ENCODE results near the gene GNGT2.
A peak's percentile ranks its signal among the peaks of the same experiment; 100 is the strongest.
"Not testable (repeated sequence)": the region's sequence is repeated elsewhere in the genome, so short reads cannot be mapped to it uniquely, and the experiment has no call there.

Gene GNGT2

GRCh38 chr17:49180303-49180702 is 30.1 kb downstream of the GNGT2 start:
- DNase-seq (ENCODE audit: low read depth in 2 of 2, low spot score in 1 of 2): peak; percentile 33 to 53

- DNase-seq (ENCODE audit: low read depth in 2 of 2, low spot score in 1 of 2): not testable (repeated sequence)
Observed at GRCh38 chr17:49175978-49176377, 34.4 kb downstream of the GNGT2 start.

GRCh38 chr17:49170711-49171110 is 39.7 kb downstream of the GNGT2 start:
- not testable (repeated sequence) for DNase-seq (ENCODE audit: low read depth in 2 of 2, low spot score in 1 of 2)

GRCh38 chr17:49170216-49170615 is 40.2 kb downstream of the GNGT2 start:
- no peak for DNase-seq (ENCODE audit: low read depth in 2 of 2, low spot score in 1 of 2)

GRCh38 chr17:49168706-49169105 is 41.7 kb downstream of the GNGT2 start:
- DNase-seq (ENCODE audit: low read depth in 2 of 2, low spot score in 1 of 2): no peak

GRCh38 chr17:49165143-49165542 is 45.2 kb downstream of the GNGT2 start:
- no peak for DNase-seq (ENCODE audit: low read depth in 2 of 2, low spot score in 1 of 2)

GRCh38 chr17:49162866-49163265 is 47.5 kb downstream of the GNGT2 start:
- no peak for DNase-seq (ENCODE audit: low read depth in 2 of 2, low spot score in 1 of 2)

- DNase-seq (ENCODE audit: low read depth in 2 of 2, low spot score in 1 of 2): no peak
Observed at GRCh38 chr17:49157784-49158183, 52.6 kb downstream of the GNGT2 start.

- no peak for DNase-seq (ENCODE audit: low read depth in 2 of 2, low spot score in 1 of 2)
Observed at GRCh38 chr17:49156256-49156655, 54.1 kb downstream of the GNGT2 start.

Data from stimulated activated CD8-positive, alpha-beta memory T cell treated with anti-CD3 and anti-CD28 coated beads, Interleukin-4, amount 100 ng/mL, for 1 hour (primary cell).